ENCODE data around the gene ACTL6A.

The ACTL6A gene

GRCh38 chr3:179591313-179591712 lies 28.6 kb downstream of the ACTL6A start:
- DNase-seq (ENCODE audit: low spot score) = no peak

GRCh38 chr3:179599531-179599930 lies 36.8 kb downstream of the ACTL6A start:
- no peak for DNase-seq (ENCODE audit: low spot score)

- no peak for DNase-seq (ENCODE audit: low spot score)
These were observed 40.6 kb downstream of the ACTL6A start for GRCh38 chr3:179603321-179603720.

GRCh38 chr3:179603831-179604230 lies 41.1 kb downstream of the ACTL6A start:
- DNase-seq (ENCODE audit: low spot score) = peak; percentile 13

GRCh38 chr3:179604321-179605078 lies 41.8 kb downstream of the ACTL6A start, which contains the start of the genes MRPL47 and NDUFB5:
MRPL47 (minus strand) TSS chr3:179604638; CDS start chr3:179604624, 14 bp downstream.
NDUFB5 (plus strand) TSS chr3:179604794; CDS start chr3:179604816, 22 bp downstream.
- peak; percentile 97 for DNase-seq (ENCODE audit: low spot score)

GRCh38 chr3:179606534-179607085 lies 43.9 kb downstream of the ACTL6A start:
- no peak for DNase-seq (ENCODE audit: low spot score)

- DNase-seq (ENCODE audit: low spot score) = no peak
These were observed 46.4 kb downstream of the ACTL6A start for GRCh38 chr3:179608931-179609720.

- DNase-seq (ENCODE audit: low spot score) = no peak
These were observed 47.3 kb downstream of the ACTL6A start for GRCh38 chr3:179610066-179610465.

- DNase-seq (ENCODE audit: low spot score) = no peak
These were observed 51.1 kb downstream of the ACTL6A start for GRCh38 chr3:179613807-179614206.

GRCh38 chr3:179615458-179616173 lies 52.9 kb downstream of the ACTL6A start:
- peak; percentile 26 for DNase-seq (ENCODE audit: low spot score)

- no peak for DNase-seq (ENCODE audit: low spot score)
These were observed 59.3 kb downstream of the ACTL6A start for GRCh38 chr3:179622023-179622422.

GRCh38 chr3:179624451-179624850 lies 61.7 kb downstream of the ACTL6A start:
- DNase-seq (ENCODE audit: low spot score) = no peak

- no peak for DNase-seq (ENCODE audit: low spot score)
These were observed 68.2 kb downstream of the ACTL6A start for GRCh38 chr3:179630753-179631451.

All from hematopoietic multipotent progenitor cell treated with erythropoietin and hydrocortisone succinate and interleukin-3 and kit ligand, for 15 days (in vitro differentiated cells).